Globus pallidus (tissue), 1 donor: ENCODE measurements around the gene RASGEF1C.
"Not testable (repeated sequence)": the region's sequence is repeated elsewhere in the genome, so short reads cannot be mapped to it uniquely, and the experiment has no call there.

Experiments used
- DNase-seq: peaks from one replicate; pipeline ENCODE4 v3.0.0-alpha.2; 2015; ENCODE audit warnings: low spot score

RASGEF1C gene

GRCh38 chr5:180099733-180100611 lies 109.0 kb downstream of the RASGEF1C start:
- no peak for DNase-seq

- no peak for DNase-seq
Measured at GRCh38 chr5:180098991-180099732, 109.8 kb downstream of the RASGEF1C start.

GRCh38 chr5:180098526-180098925 lies 110.5 kb downstream of the RASGEF1C start:
- DNase-seq = no peak

- no peak for DNase-seq
Measured at GRCh38 chr5:180097926-180098325, 111.1 kb downstream of the RASGEF1C start.

GRCh38 chr5:180097163-180097894 lies 111.7 kb downstream of the RASGEF1C start:
- no peak for DNase-seq

GRCh38 chr5:180096616-180097015 lies 112.4 kb downstream of the RASGEF1C start:
- no peak for DNase-seq

GRCh38 chr5:180095545-180095944 lies 113.5 kb downstream of the RASGEF1C start:
- DNase-seq = no peak

- peak; percentile 57 for DNase-seq
Measured at GRCh38 chr5:180093651-180094382, 115.2 kb downstream of the RASGEF1C start.

GRCh38 chr5:180093241-180093640 lies 115.8 kb downstream of the RASGEF1C start:
- DNase-seq = no peak

- DNase-seq = peak; percentile 55
Measured at GRCh38 chr5:180090769-180091546, 118.1 kb downstream of the RASGEF1C start.

- DNase-seq = peak; percentile 56
Measured at GRCh38 chr5:180090098-180090768, 118.8 kb downstream of the RASGEF1C start.

- DNase-seq = not testable (repeated sequence)
Measured at GRCh38 chr5:180089628-180090027, 119.4 kb downstream of the RASGEF1C start.

- DNase-seq = no peak
Measured at GRCh38 chr5:180088561-180088960, 120.5 kb downstream of the RASGEF1C start.

GRCh38 chr5:180086816-180087399 lies 122.1 kb downstream of the RASGEF1C start:
- DNase-seq = no peak

- DNase-seq = peak; percentile 82
Measured at GRCh38 chr5:180085837-180086236, 123.2 kb downstream of the RASGEF1C start.

- no peak for DNase-seq
Measured at GRCh38 chr5:180084638-180085561, 124.1 kb downstream of the RASGEF1C start.

- no peak for DNase-seq
Measured at GRCh38 chr5:180083529-180084060, 125.4 kb downstream of the RASGEF1C start.

- no peak for DNase-seq
Measured at GRCh38 chr5:180082633-180083420, 126.2 kb downstream of the RASGEF1C start.
